CD4-positive, alpha-beta T cell treated with Interleukin-21 for 1 hour (primary cell): ENCODE results near the gene FOXRED2.

Experiments
- DNase-seq: peaks from one replicate; pipeline ENCODE4 v3.0.0-alpha.2; 2020

Gene FOXRED2

DNA sequence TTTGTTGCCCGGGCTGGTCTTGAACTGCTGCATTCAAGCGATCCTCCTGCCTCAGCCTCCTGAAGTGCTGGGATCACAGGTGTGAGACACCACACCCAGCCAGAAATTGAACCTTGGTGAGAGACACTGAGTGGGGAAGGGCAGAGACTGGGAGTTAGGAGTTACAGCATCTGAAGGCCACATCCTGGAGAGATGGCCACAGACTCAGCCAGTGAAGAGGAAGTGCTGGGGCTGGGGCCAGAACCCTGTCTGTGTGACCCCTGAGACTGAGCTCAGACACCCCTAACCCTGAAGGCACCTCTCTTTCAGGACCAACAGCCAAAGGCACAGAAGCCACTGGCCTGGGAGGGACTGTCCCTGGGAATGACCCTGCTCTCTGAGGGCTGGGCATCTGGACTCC lies 59.2 kb downstream of the FOXRED2 start:
- DNase-seq, result no peak

DNA sequence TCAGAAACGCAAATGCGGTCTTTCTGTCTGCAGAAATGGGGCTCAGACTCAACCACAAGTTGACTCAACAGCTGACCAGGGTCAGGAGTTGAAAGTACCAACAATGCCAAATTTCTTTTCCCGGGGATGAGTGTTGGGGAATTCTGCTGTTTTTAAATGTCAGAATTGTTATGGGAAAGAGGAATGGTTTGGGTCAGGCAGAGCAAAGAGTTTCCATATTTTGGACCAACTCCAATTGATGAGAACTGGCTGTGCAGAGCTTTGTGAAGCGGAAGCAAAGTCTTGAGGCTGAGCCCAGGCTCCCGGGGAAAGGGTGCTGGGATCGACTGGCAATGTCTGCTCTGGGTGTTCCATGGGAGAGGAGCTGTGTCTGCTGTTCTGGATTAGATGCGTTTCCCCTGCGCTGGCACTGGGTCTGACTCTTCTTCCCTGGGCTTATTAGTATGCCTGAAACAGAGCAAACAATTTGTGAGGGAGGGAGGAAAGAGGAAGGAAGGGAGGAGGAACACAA lies 61.6 kb downstream of the FOXRED2 start:
- no peak for DNase-seq

DNA sequence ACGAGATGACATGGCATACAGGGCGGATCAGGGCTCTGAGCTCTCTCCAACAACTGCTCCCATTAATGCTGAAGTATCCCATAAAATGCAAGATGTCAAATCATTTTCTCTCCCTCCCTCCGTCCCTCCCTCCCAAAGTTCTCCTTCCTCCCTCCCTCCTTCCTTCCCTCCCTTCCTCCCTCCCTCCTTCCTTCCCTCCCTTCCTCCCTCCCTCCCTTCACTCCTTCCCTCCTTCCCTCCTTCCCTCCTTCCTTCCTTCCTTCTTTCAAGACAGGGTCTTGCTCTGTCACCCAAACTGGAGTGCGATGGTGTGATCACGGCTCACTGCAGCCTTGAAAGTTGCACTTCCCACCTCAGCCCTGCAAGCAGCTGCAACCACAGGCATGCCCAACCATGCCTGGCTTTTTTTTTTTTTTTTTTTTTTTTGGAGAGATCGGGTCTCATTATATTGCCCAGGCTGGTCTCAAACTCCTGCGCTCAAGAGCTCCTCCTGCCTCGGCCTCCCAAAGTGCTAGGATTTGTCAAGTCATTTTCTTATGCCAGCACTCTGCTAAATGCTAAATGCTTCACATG lies 63.6 kb downstream of the FOXRED2 start:
- no peak for DNase-seq

DNA sequence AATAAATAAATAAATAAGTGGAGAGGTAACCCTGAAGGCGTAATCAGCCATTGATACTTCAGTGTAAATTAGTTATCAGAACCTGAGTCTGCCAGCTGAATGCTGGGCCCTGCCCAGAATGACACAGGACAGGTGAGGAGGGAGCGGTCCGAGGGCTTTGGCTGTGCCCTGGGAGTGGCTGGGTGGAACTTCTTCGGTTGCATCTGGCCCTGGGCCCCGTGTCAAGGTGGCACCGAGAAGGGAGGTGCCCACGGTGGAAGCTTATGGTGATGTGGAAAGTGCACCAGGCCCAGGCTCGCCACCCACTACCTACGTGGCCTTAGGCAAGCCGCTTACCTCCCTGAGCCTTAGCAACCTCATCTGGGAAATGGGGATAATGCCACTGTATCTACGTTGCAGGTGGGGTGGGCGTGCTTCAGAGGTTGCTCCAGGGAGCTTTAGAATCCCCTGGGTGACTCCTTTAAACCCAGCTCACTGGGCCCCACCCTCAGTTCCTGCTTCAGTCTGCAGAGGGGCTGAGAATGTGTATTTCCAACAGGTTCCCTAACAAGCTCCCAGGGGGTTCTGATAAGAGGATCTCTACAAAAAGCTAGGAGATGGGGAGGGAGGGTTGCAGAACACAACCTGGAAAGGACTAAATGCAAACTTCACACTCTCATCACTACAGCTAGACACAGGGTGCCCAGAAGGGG lies 64.2 kb downstream of the FOXRED2 start:
- no peak for DNase-seq

DNA sequence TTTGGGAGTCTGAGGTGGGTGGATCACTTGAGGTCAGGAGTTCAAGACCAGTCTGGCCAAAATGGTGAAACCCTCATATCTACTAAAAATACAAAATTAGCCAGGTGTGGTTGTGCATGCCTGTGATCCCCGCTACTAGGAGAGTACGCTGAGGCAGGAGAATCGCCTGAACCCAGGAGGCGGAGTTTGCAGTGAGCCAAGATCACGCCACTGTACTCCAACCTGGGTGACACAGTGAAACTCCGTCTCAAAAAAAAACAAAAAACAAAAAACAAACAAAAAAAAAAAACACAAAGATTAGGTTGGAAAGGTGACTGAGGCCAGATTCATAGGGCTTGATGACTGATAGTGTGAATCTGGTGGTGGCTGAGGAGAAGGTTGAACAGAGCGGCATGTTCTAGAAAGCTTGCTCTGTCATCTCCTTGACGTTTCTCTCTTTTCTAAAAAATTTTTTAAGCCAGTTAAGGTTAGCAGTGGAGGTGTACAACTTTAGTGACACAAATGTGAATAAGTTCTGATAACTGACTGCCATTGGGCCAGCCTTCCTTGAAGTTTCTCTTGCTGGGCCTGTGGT lies 66.3 kb downstream of the FOXRED2 start:
- DNase-seq, result no peak

DNA sequence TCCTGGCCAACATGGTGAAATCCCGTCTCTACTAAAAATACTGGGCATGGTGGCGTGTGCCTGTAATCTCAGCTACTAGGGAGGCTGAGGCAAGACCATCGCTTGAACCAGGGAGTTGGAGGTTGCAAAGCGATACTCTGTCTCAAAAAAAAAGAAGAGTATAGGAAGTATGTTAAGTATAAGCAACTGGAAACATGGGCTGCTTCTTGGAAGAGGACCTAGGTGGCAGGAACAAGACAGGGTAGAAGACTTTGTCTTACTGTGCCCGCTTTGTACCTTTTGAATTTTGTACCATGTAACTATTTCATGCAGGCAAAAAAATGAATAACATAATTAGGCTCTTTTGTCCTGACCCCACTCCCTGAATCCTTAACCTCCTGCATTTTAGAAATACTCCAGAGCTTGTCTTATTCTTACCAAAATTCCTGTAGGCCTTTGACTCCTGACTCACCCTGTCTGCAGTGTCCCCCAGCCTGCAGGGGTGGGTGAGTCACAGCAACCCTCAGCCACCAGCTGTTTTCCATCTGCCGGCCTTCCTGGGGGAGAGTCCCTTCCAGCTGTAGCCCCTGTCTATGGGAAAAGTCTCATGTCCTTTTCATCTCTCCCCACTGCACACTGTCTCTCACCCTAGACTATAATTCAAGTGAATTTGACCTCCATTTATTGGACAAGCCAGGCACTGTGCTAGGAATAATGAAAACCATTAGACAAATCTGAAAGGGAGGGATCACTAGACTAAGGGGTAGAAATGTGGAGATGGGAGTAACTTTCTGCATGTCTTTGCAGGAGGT lies 67.2 kb downstream of the FOXRED2 start:
- DNase-seq, result no peak
